Gastrocnemius medialis (tissue), 4 donors: ENCODE data around the gene KLF16. TPM values are rescaled to one million over a fixed set of nuclear protein-coding genes. Genes with fewer than 3 reads are reported as not detected.

ENCODE experiments used
- ATAC-seq, 2 donors: fragments of 150-250 bp; one replicate each; pipeline ENCODE4 v1.9.1; 2016
- DNase-seq, 2 donors: peaks; one replicate each; pipeline ENCODE4 v3.0.0-alpha.2; 2019
- H3K27ac ChIP-seq, 4 donors: fragments of 200-600 bp; sonication (generic); 1 replicate in 1 of 4; 2 replicates in 3 of 4; pipeline ENCODE4 v1.5.1; 2016 to 2018; ENCODE audit warnings: mild to moderate bottlenecking in 2 of 4, moderate library complexity in 1 of 4
- H3K27me3 ChIP-seq, 3 donors: fragments of 200-600 bp; sonication (generic) in 2 of 3; 1 replicate in 1 of 3; 2 replicates in 2 of 3; pipeline versions ENCODE4 v1.5.1 to v1.6.0; 2016 to 2019; ENCODE audit warnings: mild to moderate bottlenecking in 1 of 3, moderate library complexity in 1 of 3
- H3K36me3 ChIP-seq, 2 donors: fragments of 200-600 bp; sonication (generic) in 1 of 2; one replicate each; pipeline ENCODE4 v1.5.1; 2017 to 2018
- H3K4me1 ChIP-seq, 2 donors: fragments of 200-600 bp; sonication (generic) in 1 of 2; one replicate each; pipeline ENCODE4 v1.5.1; 2016 to 2017; ENCODE audit warnings: mild to moderate bottlenecking in 2 of 2
- H3K4me3 ChIP-seq, 4 donors: fragments of 200-600 bp; sonication (generic) in 3 of 4; 1 replicate in 1 of 4; 2 replicates in 3 of 4; pipeline ENCODE4 v1.5.1; 2016 to 2019; ENCODE audit warnings: mild to moderate bottlenecking in 2 of 4
- H3K9me3 ChIP-seq, 3 donors: fragments of 200-600 bp; sonication (generic) in 2 of 3; 1 replicate in 1 of 3; 2 replicates in 2 of 3; pipeline ENCODE4 v1.5.1; 2016 to 2019
- POLR2A ChIP-seq, 2 donors: fragments of 450-650 bp; IDR thresholded peaks; one replicate each; pipeline ENCODE4 v1.6.1; 2017; ENCODE audit warnings: antibody characterized with exemption in 2 of 2, mild to moderate bottlenecking in 2 of 2, moderate library complexity in 2 of 2
- in situ Hi-C, 4 donors: fragments of 200-750 bp; cut with MboI; loops; one replicate each; pipeline versions ENCODE4 v1.15.0 to v1.8.0; 2017; ENCODE audit warnings: low sequenced_read_pairs in 4 of 4
- intact Hi-C: fragments of 100-400 bp; cut with DNase I; formaldehyde crosslinking; loops from one replicate; pipeline ENCODE4 v1.15.1; 2023; ENCODE audit warnings: low total_unique reads
- total RNA-seq, 4 donors: library from RNA; depleted of rRNA; stranded (reverse); fragments of >200 nt; gene quantifications; one replicate each; pipeline versions ENCODE4 v1.1.0 to v1.2.3, GENCODE V29; 2016
- TF ChIP-seq, protein P1 (sequence below), 5 experiments: fragments of 450-650 bp in 3 of 5; fragments of 200-600 bp in 2 of 5; sonication (generic) in 2 of 5; IDR thresholded peaks in 4 of 5; conservative IDR thresholded peaks in 1 of 5; 1 replicate in 4 of 5; 2 replicates in 1 of 5; pipeline ENCODE4 v1.5.1; 2016 to 2019; ENCODE audit warnings: antibody characterized with exemption in 5 of 5, mild to moderate bottlenecking in 3 of 5, moderate library complexity in 3 of 5

The KLF16 gene
- total RNA-seq, 4 donors from 2014 or later = 0.58 to 4.0 (median 1.4) TPM

DNA sequence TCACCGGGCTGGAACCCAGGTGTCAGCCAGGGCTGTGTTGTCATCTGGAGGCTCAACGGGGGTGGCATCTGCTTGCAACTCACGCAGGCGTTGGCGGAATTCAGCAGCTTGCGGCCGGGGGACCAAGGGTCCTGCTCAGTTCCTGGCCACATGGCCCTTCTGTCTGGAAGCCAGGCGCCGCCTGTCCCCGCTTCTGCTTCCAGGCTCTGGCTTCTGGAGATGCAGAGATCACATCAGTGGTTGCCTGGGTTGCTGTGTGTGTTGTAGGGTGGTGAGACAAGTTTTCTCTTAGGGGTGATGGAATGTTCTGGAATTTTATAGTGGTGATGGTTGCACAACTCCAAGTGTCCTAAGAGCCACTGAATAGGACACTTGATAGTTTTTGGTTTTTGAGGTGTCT, 46.8 kb upstream of the KLF16 start:
- H3K27ac ChIP-seq = no peak overlapping the region
- TF ChIP-seq, protein P1, sequence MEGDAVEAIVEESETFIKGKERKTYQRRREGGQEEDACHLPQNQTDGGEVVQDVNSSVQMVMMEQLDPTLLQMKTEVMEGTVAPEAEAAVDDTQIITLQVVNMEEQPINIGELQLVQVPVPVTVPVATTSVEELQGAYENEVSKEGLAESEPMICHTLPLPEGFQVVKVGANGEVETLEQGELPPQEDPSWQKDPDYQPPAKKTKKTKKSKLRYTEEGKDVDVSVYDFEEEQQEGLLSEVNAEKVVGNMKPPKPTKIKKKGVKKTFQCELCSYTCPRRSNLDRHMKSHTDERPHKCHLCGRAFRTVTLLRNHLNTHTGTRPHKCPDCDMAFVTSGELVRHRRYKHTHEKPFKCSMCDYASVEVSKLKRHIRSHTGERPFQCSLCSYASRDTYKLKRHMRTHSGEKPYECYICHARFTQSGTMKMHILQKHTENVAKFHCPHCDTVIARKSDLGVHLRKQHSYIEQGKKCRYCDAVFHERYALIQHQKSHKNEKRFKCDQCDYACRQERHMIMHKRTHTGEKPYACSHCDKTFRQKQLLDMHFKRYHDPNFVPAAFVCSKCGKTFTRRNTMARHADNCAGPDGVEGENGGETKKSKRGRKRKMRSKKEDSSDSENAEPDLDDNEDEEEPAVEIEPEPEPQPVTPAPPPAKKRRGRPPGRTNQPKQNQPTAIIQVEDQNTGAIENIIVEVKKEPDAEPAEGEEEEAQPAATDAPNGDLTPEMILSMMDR (IDR thresholded peaks at IDR 0.05 in 4 of 5, conservative IDR thresholded peaks at IDR 0.05 in 1 of 5) = no peak
- TF ChIP-seq POLR2A (IDR thresholded peaks at IDR 0.05) = no peak
- no peak overlapping the region for H3K4me3 ChIP-seq
- intact Hi-C loops (no loop called here), in situ Hi-C loops (no loop called here)
- no peaks in the 10 kb centered on the region for H3K9me3 ChIP-seq
- ATAC-seq (no peak), DNase-seq (no peak)
- peaks cover 0 to 6% of the 10 kb centered on the region in 2 donors for H3K36me3 ChIP-seq
- H3K27me3 ChIP-seq = no peaks in the 10 kb centered on the region
- peaks cover 4 to 15% of the 10 kb centered on the region in 2 donors for H3K4me1 ChIP-seq

DNA sequence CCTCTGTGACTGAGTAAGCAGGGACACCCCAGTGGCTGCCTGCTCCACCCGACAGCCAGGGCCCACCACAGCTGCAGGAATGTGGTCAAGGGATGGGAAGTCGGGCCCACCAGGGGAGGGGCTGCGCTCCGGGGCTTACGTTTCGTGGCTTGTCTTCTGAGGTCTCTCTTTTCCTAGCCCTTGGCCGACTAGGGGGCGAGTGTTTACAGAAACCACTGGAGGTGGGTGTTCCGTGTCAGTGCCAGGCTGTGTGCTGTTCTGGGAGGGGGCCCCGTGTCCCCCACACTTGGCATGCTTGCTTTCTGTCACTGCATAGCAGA, 46.3 kb upstream of the KLF16 start:
- in situ Hi-C loops = no loop called here
- no peak for TF ChIP-seq POLR2A (IDR thresholded peaks at IDR 0.05)
- TF ChIP-seq, protein P1 (IDR thresholded peaks at IDR 0.05 in 4 of 5, conservative IDR thresholded peaks at IDR 0.05 in 1 of 5) = no peak
- Histone ChIP-seq H3K9me3 (no peaks in the 10 kb centered on the region), H3K4me3 (no peak overlapping the region), H3K36me3 (peaks cover 0 to 6% of the 10 kb centered on the region in 2 donors), H3K4me1 (peaks cover 4 to 15% of the 10 kb centered on the region in 2 donors), H3K27ac (no peak overlapping the region), H3K27me3 (no peaks in the 10 kb centered on the region)
- DNase-seq (no peak), ATAC-seq (no peak)
- intact Hi-C loops = no loop called here

DNA sequence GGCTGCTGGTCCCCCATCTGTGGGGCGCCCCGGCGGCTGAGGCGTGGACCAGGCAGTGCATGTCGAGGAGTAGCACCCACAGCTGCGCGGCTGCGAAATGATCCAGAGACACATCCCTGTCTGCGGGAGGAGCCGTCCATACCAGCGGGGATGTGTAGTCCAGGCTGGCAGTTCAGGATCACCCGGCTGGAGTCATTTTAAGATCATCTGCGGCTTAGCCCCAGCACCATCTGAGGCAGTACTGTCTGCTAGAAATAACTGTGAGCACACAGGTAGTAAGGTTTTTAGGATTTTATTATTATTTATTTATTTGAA, 44.9 kb upstream of the KLF16 start:
- H3K36me3 ChIP-seq = peaks cover 0 to 4% of the 10 kb centered on the region in 2 donors
- H3K27me3 ChIP-seq = no peaks in the 10 kb centered on the region
- DNase-seq (no peak), ATAC-seq (no peak)
- intact Hi-C loops = no loop called here
- in situ Hi-C loops = no loop called here
- TF ChIP-seq, protein P1 (IDR thresholded peaks at IDR 0.05 in 4 of 5, conservative IDR thresholded peaks at IDR 0.05 in 1 of 5) = no peak
- TF ChIP-seq POLR2A (IDR thresholded peaks at IDR 0.05) = no peak
- H3K9me3 ChIP-seq = no peaks in the 10 kb centered on the region
- H3K4me3 ChIP-seq = no peak overlapping the region
- peak overlapping the region in 1 of 4 donors; percentile 34 for H3K27ac ChIP-seq
- peaks cover 4 to 15% of the 10 kb centered on the region in 2 donors for H3K4me1 ChIP-seq

DNA sequence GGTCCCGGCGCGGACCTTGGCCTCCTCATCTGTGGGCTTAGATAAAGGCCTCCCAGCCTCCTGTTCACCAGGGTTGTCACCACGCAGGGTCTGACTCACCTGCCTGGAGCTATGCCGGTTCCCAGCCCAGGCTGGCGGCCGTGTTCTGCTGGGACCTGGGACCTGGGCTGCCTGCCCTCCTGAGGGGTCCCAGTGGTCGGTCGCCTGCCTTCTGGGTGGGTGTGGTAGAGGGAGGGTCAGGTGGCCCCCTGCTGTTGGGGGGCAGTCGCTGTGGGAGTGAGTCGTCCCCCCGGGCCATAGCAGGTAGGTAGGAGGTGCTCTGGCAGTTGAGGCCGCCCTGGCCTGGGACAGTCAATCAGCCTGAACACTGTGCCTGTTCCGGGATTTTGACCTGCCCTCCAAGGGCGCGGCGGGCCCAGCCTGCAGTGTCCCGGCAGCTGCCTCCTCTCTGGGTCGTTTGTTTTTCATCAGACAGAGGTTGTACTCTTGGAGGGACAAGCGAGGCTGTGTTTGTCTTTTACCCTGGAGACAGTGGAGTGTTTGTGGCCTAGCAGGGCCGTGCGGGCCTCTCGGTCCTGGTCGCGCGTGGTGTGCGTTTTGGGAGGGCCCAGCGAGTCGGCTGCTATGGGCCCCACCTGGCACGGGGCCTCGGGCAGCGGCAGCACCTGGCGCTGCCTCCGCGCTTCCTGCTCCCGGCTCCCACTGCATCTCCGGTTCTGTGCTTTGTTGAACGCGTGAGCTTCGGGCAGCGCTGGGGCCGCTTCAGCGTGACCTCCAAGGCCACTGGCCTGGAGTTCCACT, 44.4 kb upstream of the KLF16 start:
- no peak for ATAC-seq
- H3K4me3 ChIP-seq = no peak overlapping the region

More for the DNA sequence above, 44.4 kb upstream of the KLF16 start:
- Histone ChIP-seq H3K4me1 (peaks cover 4 to 15% of the 10 kb centered on the region in 2 donors), H3K36me3 (no peaks in the 10 kb centered on the region), H3K27me3 (no peaks in the 10 kb centered on the region), H3K9me3 (no peaks in the 10 kb centered on the region), H3K27ac (peak overlapping the region in 3 of 4 donors; percentile 24 to 50 (median 34))
- no peak for DNase-seq
- intact Hi-C loops (no loop called here), in situ Hi-C loops (no loop called here)
- TF ChIP-seq POLR2A (IDR thresholded peaks at IDR 0.05) = no peak
- TF ChIP-seq, protein P1 (IDR thresholded peaks at IDR 0.05 in 4 of 5, conservative IDR thresholded peaks at IDR 0.05 in 1 of 5) = no peak
